NCI-H748 (cell line): ENCODE measurements around the gene GCSAML.
A peak's percentile ranks its signal among the peaks of the same experiment; 100 is the strongest.
"Not testable (repeated sequence)": the region's sequence is repeated elsewhere in the genome, so short reads cannot be mapped to it uniquely, and the experiment has no call there.

Source experiments
- DNase-seq: peaks from one replicate; lab custom pipeline; 2025; ENCODE audit not compliant: unreplicated experiment; lab: John Stamatoyannopoulos, UW

Gene GCSAML

GRCh38 chr1:247548769-247549182, at the start of gene GCSAML:
Gene GCSAML, plus strand, starts transcription at chr1:247549134. Its CDS starts 58 bp downstream, at chr1:247549192.
- no peak for DNase-seq

- DNase-seq: no peak
These were observed 48.1 kb upstream of the GCSAML start for GRCh38 chr1:247500865-247501264.

GRCh38 chr1:247506831-247507230, 42.1 kb upstream of the GCSAML start:
- DNase-seq: no peak

- no peak for DNase-seq
These were observed 30.9 kb upstream of the GCSAML start for GRCh38 chr1:247517795-247518612.

GRCh38 chr1:247518613-247518891, 30.4 kb upstream of the GCSAML start:
- DNase-seq: no peak

GRCh38 chr1:247521886-247522285, 27.0 kb upstream of the GCSAML start:
- not testable (repeated sequence) for DNase-seq

- peak; percentile 28 for DNase-seq
These were observed 20.0 kb upstream of the GCSAML start for GRCh38 chr1:247528812-247529474.

- no peak for DNase-seq
These were observed 19.1 kb upstream of the GCSAML start for GRCh38 chr1:247529771-247530355.

GRCh38 chr1:247530785-247531184, 18.1 kb upstream of the GCSAML start:
- DNase-seq: no peak

GRCh38 chr1:247531937-247532336, 17.0 kb upstream of the GCSAML start:
- DNase-seq: no peak

- no peak for DNase-seq
These were observed 13.5 kb upstream of the GCSAML start for GRCh38 chr1:247535402-247535801.

- no peak for DNase-seq
These were observed 12.6 kb upstream of the GCSAML start, which contains the start of gene OR2C3 for GRCh38 chr1:247536340-247536739. Gene OR2C3, minus strand, starts transcription at chr1:247536440. Its CDS starts 3,929 bp downstream, at chr1:247532511.

GRCh38 chr1:247538561-247538960, 10.4 kb upstream of the GCSAML start:
- no peak for DNase-seq

- no peak for DNase-seq
These were observed 9.7 kb upstream of the GCSAML start for GRCh38 chr1:247539215-247539614.

GRCh38 chr1:247540581-247540980, 8.4 kb upstream of the GCSAML start:
- no peak for DNase-seq

- no peak for DNase-seq
These were observed 6.1 kb upstream of the GCSAML start for GRCh38 chr1:247542811-247543210.

- no peak for DNase-seq
These were observed 842 bp upstream of the GCSAML start for GRCh38 chr1:247548092-247548491.

GRCh38 chr1:247551721-247552120, 2.8 kb downstream of the GCSAML start:
- DNase-seq: no peak

- no peak for DNase-seq
These were observed 3.3 kb downstream of the GCSAML start for GRCh38 chr1:247552231-247552630.

- no peak for DNase-seq
These were observed 9.2 kb downstream of the GCSAML start for GRCh38 chr1:247557926-247558674.

GRCh38 chr1:247561711-247562110, 12.8 kb downstream of the GCSAML start:
- DNase-seq: no peak
